HEK293 (cell line): ENCODE data around the gene LIN52.

Experiments used
- CTCF ChIP-seq: fragments of 450-650 bp; formaldehyde crosslinking; IDR thresholded peaks from 2 replicates; pipeline ENCODE4 v1.5.1; 2016; ENCODE audit warnings: missing biosample characterization, missing genetic modification characterization
- ZNF335 ChIP-seq: fragments of 450-650 bp; formaldehyde crosslinking; conservative IDR thresholded peaks from 2 replicates; pipeline ENCODE4 v1.5.1; 2016; ENCODE audit warnings: missing biosample characterization, missing genetic modification characterization

- no peak for TF ChIP-seq CTCF (tag by site-specific recombination)
- no peak for TF ChIP-seq ZNF335
Observed at GRCh38 chr14:74080820-74081460, 3.8 kb upstream of the LIN52 start.
